ENCODE measurements around the gene BABAM2. TPM values are rescaled to one million over a fixed set of nuclear protein-coding genes. Genes with fewer than 3 reads are reported as not detected.

The BABAM2 gene
- total and polyA plus RNA-seq, 2 experiments from 2014 or later, result 35.2 to 46.1 TPM

DNA sequence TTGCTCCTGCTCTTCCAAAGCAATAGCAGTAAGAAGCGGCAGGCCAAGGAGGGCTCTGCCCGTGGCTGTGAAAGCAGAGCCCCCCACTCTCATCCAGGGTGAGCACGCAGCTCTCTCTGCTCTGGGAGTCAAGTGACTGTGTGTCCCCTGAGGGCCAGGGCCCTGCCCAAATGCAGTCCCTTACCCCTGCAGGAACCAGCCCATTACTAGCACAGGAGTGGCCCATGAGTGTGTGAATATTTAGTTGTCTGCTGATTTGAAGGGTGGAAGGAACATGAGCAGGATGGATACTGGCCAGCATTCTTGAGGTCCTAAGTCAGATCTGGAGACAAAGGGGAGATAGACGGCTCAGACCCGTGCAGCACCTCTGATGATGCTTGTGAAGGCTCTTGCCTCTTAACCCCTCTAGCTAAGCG lies 432.5 kb downstream of the BABAM2 start:
- Histone ChIP-seq H3K27ac (no peak overlapping the region), H3K9me3 (ENCODE audit: low read depth) (no peaks in the 10 kb centered on the region), H3K4me3 (no peak overlapping the region), H3F3A (ENCODE audit: insufficient read depth) (peaks cover 6% of the 10 kb centered on the region; the same call in 1 of the 2 replicates), H3K9me2 (ENCODE audit: insufficient read depth) (no peaks in the 10 kb centered on the region), H2AFZ (no peak overlapping the region), H3K9ac (no peak overlapping the region), H3K36me3 (ENCODE audit: low read depth) (no peaks in the 10 kb centered on the region), H3K27me3 (replicated peaks; ENCODE audit: insufficient read depth) (no peaks in the 10 kb centered on the region), H4K20me1 (ENCODE audit: insufficient read depth) (no peaks in the 10 kb centered on the region), H3K79me2 (ENCODE audit: insufficient read depth) (no peaks in the 10 kb centered on the region), H3K4me1 (ENCODE audit: insufficient read depth) (peaks cover 10% of the 10 kb centered on the region; the same call in 1 of the 2 replicates), H3K4me2 (ENCODE audit: unreplicated experiment) (no peak overlapping the region)
- no peak for DNase-seq
- 80 to 81% methylated on average over 6 of the region's 6 CpGs for WGBS, 2 experiments (ENCODE audit: low coverage in 1 of 2, low lambda C conversion rate in 2 of 2, missing lambda C conversion rate in 2 of 2)
- no peak for TF ChIP-seq EZH2phosphoT487 (IDR thresholded peaks at IDR 0.05; ENCODE audit: insufficient read depth, low read depth)
- TF ChIP-seq EZH2 (IDR thresholded peaks at IDR 0.05; ENCODE audit: insufficient read depth, poor library complexity, severe bottlenecking), result no peak
- in situ Hi-C loops (cut with MboI), result no loop called here

- H3K36me3 ChIP-seq (ENCODE audit: low read depth), result no peaks in the 10 kb centered on the region
- peaks cover 6% of the 10 kb centered on the region; the same call in 1 of the 2 replicates for H3F3A ChIP-seq (ENCODE audit: insufficient read depth)
- in situ Hi-C loops (cut with MboI), result no loop called here
- no peak overlapping the region for H3K9ac ChIP-seq
- TF ChIP-seq EZH2phosphoT487 (IDR thresholded peaks at IDR 0.05; ENCODE audit: insufficient read depth, low read depth) (no peak), EZH2 (IDR thresholded peaks at IDR 0.05; ENCODE audit: insufficient read depth, poor library complexity, severe bottlenecking) (no peak)
- H3K27me3 ChIP-seq (replicated peaks; ENCODE audit: insufficient read depth), result no peaks in the 10 kb centered on the region
- H3K79me2 ChIP-seq (ENCODE audit: insufficient read depth), result no peaks in the 10 kb centered on the region
- H3K4me1 ChIP-seq (ENCODE audit: insufficient read depth), result peaks cover 10% of the 10 kb centered on the region; the same call in 1 of the 2 replicates
- no peak overlapping the region for H3K4me3 ChIP-seq
- no peaks in the 10 kb centered on the region for H3K9me3 ChIP-seq (ENCODE audit: low read depth)
- H3K9me2 ChIP-seq (ENCODE audit: insufficient read depth), result no peaks in the 10 kb centered on the region
- WGBS, 2 experiments (ENCODE audit: low coverage in 1 of 2, low lambda C conversion rate in 2 of 2, missing lambda C conversion rate in 2 of 2), result 87 to 92% methylated on average over 5 of the region's 5 CpGs
- no peak overlapping the region for H3K27ac ChIP-seq
- H2AFZ ChIP-seq, result no peak overlapping the region
- DNase-seq, result no peak
- H3K4me2 ChIP-seq (ENCODE audit: unreplicated experiment), result no peak overlapping the region
- no peaks in the 10 kb centered on the region for H4K20me1 ChIP-seq (ENCODE audit: insufficient read depth)
These were observed 434.6 kb downstream of the BABAM2 start for GRCh38 chr2:28325173-28325566.

DNA sequence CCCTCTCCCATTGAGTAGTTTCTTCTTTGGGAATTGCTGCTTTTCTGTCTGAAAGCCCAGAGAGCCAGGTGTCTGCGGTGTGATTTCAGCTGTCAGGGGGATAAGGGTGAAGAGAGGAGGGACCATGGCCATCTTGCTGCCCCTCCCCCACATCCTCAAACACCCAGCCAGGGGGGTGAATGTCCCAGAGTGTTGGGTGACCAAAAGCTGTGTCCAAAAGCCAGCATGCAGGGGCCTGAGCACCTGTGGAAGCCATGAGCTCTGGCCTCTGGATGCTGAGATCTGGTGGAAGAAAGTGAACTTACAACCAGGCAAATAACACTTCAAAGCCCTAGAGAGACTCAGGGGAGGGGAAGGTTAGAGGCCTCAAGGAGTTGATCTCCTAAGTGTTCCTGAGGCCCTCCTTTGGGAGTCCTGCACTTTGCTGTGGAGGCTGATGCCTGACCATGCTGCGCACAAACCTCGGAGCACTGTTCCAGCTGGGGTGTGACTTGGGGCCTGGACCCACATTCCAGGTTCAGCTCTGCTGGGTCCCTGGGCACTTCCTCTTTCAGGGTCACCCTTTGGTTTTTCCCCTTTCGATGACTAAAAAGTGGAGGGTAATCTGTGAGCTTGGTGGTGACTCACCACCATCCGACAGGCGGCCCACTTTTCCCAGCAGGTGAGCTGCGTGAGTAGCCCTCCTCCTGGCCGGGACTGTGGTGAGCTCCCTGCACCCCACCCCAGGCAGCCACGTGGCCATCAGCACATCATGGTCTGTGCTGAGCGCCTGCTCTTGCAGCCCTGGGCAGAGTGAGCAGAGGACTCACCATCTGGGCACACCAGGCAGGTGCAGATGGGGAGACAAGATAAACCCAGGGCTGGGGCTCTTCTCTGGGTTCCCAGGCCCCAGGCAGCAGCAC lies 435.3 kb downstream of the BABAM2 start:
- DNase-seq, result no peak
- 90 to 92% methylated on average over 10 of the region's 10 CpGs for WGBS, 2 experiments (ENCODE audit: low coverage in 1 of 2, low lambda C conversion rate in 2 of 2, missing lambda C conversion rate in 2 of 2)
- H3K27ac ChIP-seq, result no peak overlapping the region

DNA sequence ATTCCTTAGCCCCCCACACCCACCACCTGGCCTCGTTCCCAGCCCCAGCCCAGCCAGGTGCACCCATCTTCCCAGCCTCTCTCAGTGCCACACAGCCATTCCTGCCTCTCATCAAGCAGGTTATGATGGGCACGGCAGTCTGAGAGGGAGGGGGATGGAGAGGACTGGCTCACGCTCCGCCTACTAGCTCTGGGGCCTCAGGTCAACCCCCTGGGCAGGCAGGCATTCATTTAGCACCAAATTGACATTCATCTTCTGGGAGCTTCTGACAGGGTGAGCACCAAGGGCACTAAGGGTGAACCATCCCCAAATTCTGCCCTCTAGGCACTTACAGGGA lies 435.9 kb downstream of the BABAM2 start:
- DNase-seq, result no peak
- TF ChIP-seq EZH2 (IDR thresholded peaks at IDR 0.05; ENCODE audit: insufficient read depth, poor library complexity, severe bottlenecking), result no peak
- no peak for TF ChIP-seq EZH2phosphoT487 (IDR thresholded peaks at IDR 0.05; ENCODE audit: insufficient read depth, low read depth)
- H3K36me3 ChIP-seq (ENCODE audit: low read depth), result no peaks in the 10 kb centered on the region
- 88 to 92% methylated on average over 4 of the region's 4 CpGs for WGBS, 2 experiments (ENCODE audit: low coverage in 1 of 2, low lambda C conversion rate in 2 of 2, missing lambda C conversion rate in 2 of 2)
- H3K9ac ChIP-seq, result no peak overlapping the region
- no peaks in the 10 kb centered on the region for H3K27me3 ChIP-seq (replicated peaks; ENCODE audit: insufficient read depth)
- in situ Hi-C loops (cut with MboI), result no loop called here
- H3K9me3 ChIP-seq (ENCODE audit: low read depth), result no peaks in the 10 kb centered on the region
- H3K4me1 ChIP-seq (ENCODE audit: insufficient read depth), result peaks cover 10% of the 10 kb centered on the region; the same call in 1 of the 2 replicates
- no peak overlapping the region for H3K27ac ChIP-seq
- no peak overlapping the region for H2AFZ ChIP-seq
- H3K79me2 ChIP-seq (ENCODE audit: insufficient read depth), result no peaks in the 10 kb centered on the region
- no peaks in the 10 kb centered on the region for H4K20me1 ChIP-seq (ENCODE audit: insufficient read depth)
- H3K4me3 ChIP-seq, result no peak overlapping the region
- no peaks in the 10 kb centered on the region for H3K9me2 ChIP-seq (ENCODE audit: insufficient read depth)
- H3K4me2 ChIP-seq (ENCODE audit: unreplicated experiment), result no peak overlapping the region
- H3F3A ChIP-seq (ENCODE audit: insufficient read depth), result peaks cover 6% of the 10 kb centered on the region; the same call in 1 of the 2 replicates

More for the DNA sequence above, 435.3 kb downstream of the BABAM2 start:
- Histone ChIP-seq H3K4me3 (no peak overlapping the region), H4K20me1 (ENCODE audit: insufficient read depth) (no peaks in the 10 kb centered on the region), H3K79me2 (ENCODE audit: insufficient read depth) (no peaks in the 10 kb centered on the region), H3K9me2 (ENCODE audit: insufficient read depth) (no peaks in the 10 kb centered on the region), H3K4me2 (ENCODE audit: unreplicated experiment) (no peak overlapping the region), H3K4me1 (ENCODE audit: insufficient read depth) (peaks cover 10% of the 10 kb centered on the region; the same call in 1 of the 2 replicates), H3K9ac (no peak overlapping the region), H3K27me3 (replicated peaks; ENCODE audit: insufficient read depth) (no peaks in the 10 kb centered on the region), H3F3A (ENCODE audit: insufficient read depth) (peaks cover 6% of the 10 kb centered on the region; the same call in 1 of the 2 replicates), H3K9me3 (ENCODE audit: low read depth) (no peaks in the 10 kb centered on the region), H2AFZ (no peak overlapping the region), H3K36me3 (ENCODE audit: low read depth) (no peaks in the 10 kb centered on the region)
- TF ChIP-seq EZH2 (IDR thresholded peaks at IDR 0.05; ENCODE audit: insufficient read depth, poor library complexity, severe bottlenecking), result no peak
- TF ChIP-seq EZH2phosphoT487 (IDR thresholded peaks at IDR 0.05; ENCODE audit: insufficient read depth, low read depth), result no peak
- in situ Hi-C loops (cut with MboI), result no loop called here
